SK-N-SH (cell line): ENCODE data around the gene CIAO2A. TPM values are rescaled to one million over a fixed set of nuclear protein-coding genes. Genes with fewer than 3 reads are reported as not detected.

Experiments
- CTCF ChIA-PET: fragments of 300-600, 350-600 bp; formaldehyde crosslinking; extraction: SDS; loops from one replicate; lab custom pipeline; 2021; lab: Yijun Ruan, JAX
- POLR2A ChIA-PET: fragments of 350-600 bp; sonication (Branson Sonifier 250); formaldehyde crosslinking; extraction: SDS; loops from one replicate; lab custom pipeline; 2020; ENCODE audit warnings: antibody characterized with exemption, inconsistent platforms; lab: Yijun Ruan, JAX
- DNase-seq: peaks from one replicate; pipeline ENCODE4 v3.0.0; 2012
- H2AFZ ChIP-seq: fragments of 200-600 bp; sonication (generic); 2 replicates; pipeline ENCODE4 v1.8.1; 2016; ENCODE audit warnings: antibody characterized with exemption, mild to moderate bottlenecking, low read depth
- H3F3A ChIP-seq: fragments of 200-600 bp; sonication (generic); replicated peaks from 2 replicates; pipeline ENCODE3; 2016; ENCODE audit warnings: antibody characterized with exemption, mild to moderate bottlenecking; ENCODE audit not compliant: insufficient read depth
- H3K27ac ChIP-seq, 2 experiments: fragments of 200-500 bp in 1 of 2; fragments of 200-600 bp in 1 of 2; sonication (Bioruptor generic) in 1 of 2; sonication (generic), shearing (Covaris generic) in 1 of 2; 2 replicates each; pipeline versions ENCODE4 v1.5.1 to v1.6.1; 2014 to 2016; ENCODE audit warnings: low read depth in 2 of 2, inconsistent platforms in 1 of 2, low read length in 1 of 2, mild to moderate bottlenecking in 1 of 2, mixed read lengths in 1 of 2
- H3K27me3 ChIP-seq: fragments of 200-600 bp; sonication (generic), shearing (Covaris generic); 2 replicates; pipeline ENCODE4 v1.6.1; 2016; ENCODE audit warnings: mixed run types; ENCODE audit not compliant: insufficient read depth
- H3K36me3 ChIP-seq, 2 experiments: fragments of 200-500 bp in 1 of 2; fragments of 200-600 bp in 1 of 2; sonication (Bioruptor generic) in 1 of 2; sonication (generic) in 1 of 2; replicated peaks in 1 of 2; 2 replicates each; pipeline versions ENCODE3 to v1.5.1; 2014 to 2016; ENCODE audit warnings: low read length in 1 of 2, mild to moderate bottlenecking in 1 of 2; ENCODE audit not compliant: insufficient read depth in 2 of 2, control insufficient read depth in 1 of 2
- H3K4me1 ChIP-seq, 2 experiments: fragments of 200-500 bp in 1 of 2; fragments of 200-600 bp in 1 of 2; sonication (Bioruptor generic) in 1 of 2; sonication (generic), shearing (Covaris generic) in 1 of 2; 2 replicates each; pipeline versions ENCODE4 v1.5.1 to v1.6.1; 2014 to 2016; ENCODE audit warnings: low read depth in 1 of 2, low read length in 1 of 2, mixed run types in 1 of 2; ENCODE audit not compliant: insufficient read depth in 2 of 2, control insufficient read depth in 1 of 2
- H3K4me2 ChIP-seq: fragments of 200-600 bp; sonication (generic), shearing (Covaris generic); 2 replicates; pipeline ENCODE4 v1.6.1; 2017; ENCODE audit warnings: mixed run types
- H3K4me3 ChIP-seq, 2 experiments: fragments of 200-500 bp in 1 of 2; fragments of 200-600 bp in 1 of 2; sonication (Bioruptor generic) in 1 of 2; sonication (generic), shearing (Covaris generic) in 1 of 2; 2 replicates each; pipeline versions ENCODE4 v1.5.1 to v1.8.1; 2014 to 2016; ENCODE audit warnings: low read depth in 2 of 2, inconsistent platforms in 1 of 2, low read length in 1 of 2, mild to moderate bottlenecking in 1 of 2, mixed read lengths in 1 of 2, moderate library complexity in 1 of 2
- H3K79me2 ChIP-seq: fragments of 200-600 bp; sonication (generic); 2 replicates; pipeline ENCODE4 v1.8.1; 2017; ENCODE audit warnings: mild to moderate bottlenecking; ENCODE audit not compliant: insufficient read depth
- H3K9ac ChIP-seq: fragments of 200-600 bp; sonication (generic); 2 replicates; pipeline ENCODE4 v1.6.1; 2017; ENCODE audit warnings: mixed run types
- H3K9me2 ChIP-seq: fragments of 200-600 bp; sonication (generic); 2 replicates; pipeline ENCODE4 v1.6.1; 2017; ENCODE audit warnings: mixed run types
- H3K9me3 ChIP-seq: fragments of 200-600 bp; sonication (generic); 2 replicates; pipeline ENCODE4 v1.6.1; 2017; ENCODE audit warnings: mixed run types, mild to moderate bottlenecking, moderate library complexity
- H4K20me1 ChIP-seq: fragments of 200-600 bp; sonication (generic); 2 replicates; pipeline ENCODE4 v1.6.1; 2017; ENCODE audit warnings: mild to moderate bottlenecking, mixed run types; ENCODE audit not compliant: insufficient read depth
- CTCF ChIP-seq: fragments of 200-600 bp; sonication (generic); IDR thresholded peaks from 2 replicates; pipeline ENCODE4 v1.6.1; 2017; ENCODE audit warnings: antibody characterized with exemption, mild to moderate bottlenecking, moderate library complexity
- ELF1 ChIP-seq: IDR thresholded peaks from 2 replicates; pipeline ENCODE4 v1.4.0; 2012
- EZH2phosphoT487 ChIP-seq: fragments of 200-600 bp; sonication (generic); IDR thresholded peaks from 2 replicates; pipeline ENCODE4 v1.6.1; 2017; ENCODE audit warnings: low read depth, mixed run types, mild to moderate bottlenecking, antibody characterized with exemption, moderate library complexity, borderline replicate concordance
- FOSL2 ChIP-seq: IDR thresholded peaks from 2 replicates; pipeline ENCODE4 v1.4.0; 2012; ENCODE audit warnings: low read depth, mild to moderate bottlenecking, moderate library complexity, borderline replicate concordance
- FOXM1 ChIP-seq: IDR thresholded peaks from 2 replicates; pipeline ENCODE4 v1.4.0; 2012; ENCODE audit warnings: low read depth, mild to moderate bottlenecking
- GABPA ChIP-seq: IDR thresholded peaks from 2 replicates; pipeline ENCODE4 v1.4.0; 2012; ENCODE audit warnings: low read depth, mild to moderate bottlenecking
- JUND ChIP-seq: IDR thresholded peaks from 2 replicates; pipeline ENCODE4 v1.4.0; 2012
- MEF2A ChIP-seq: IDR thresholded peaks from 2 replicates; pipeline ENCODE4 v1.4.0; 2012; ENCODE audit warnings: low read depth, borderline replicate concordance
- MXI1 ChIP-seq: IDR thresholded peaks from 2 replicates; pipeline ENCODE4 v1.6.1; 2012; ENCODE audit warnings: mild to moderate bottlenecking, low read depth, low read length, improper control_type of control experiment
- NFIC ChIP-seq: IDR thresholded peaks from 2 replicates; pipeline ENCODE4 v1.4.0; 2012; ENCODE audit warnings: borderline replicate concordance
- PBX3 ChIP-seq: IDR thresholded peaks from 2 replicates; pipeline ENCODE4; 2012
- RXRA ChIP-seq: IDR thresholded peaks from 2 replicates; pipeline ENCODE4 v1.4.0; 2012; ENCODE audit warnings: low read depth, mild to moderate bottlenecking, borderline replicate concordance
- SMC3 ChIP-seq: IDR thresholded peaks from 2 replicates; pipeline ENCODE4 v1.6.1; 2012; ENCODE audit warnings: low read depth, low read length, improper control_type of control experiment
- TAF1 ChIP-seq: IDR thresholded peaks from 2 replicates; pipeline ENCODE4 v1.6.1; 2012; ENCODE audit warnings: low read depth, mild to moderate bottlenecking, low read length, moderate library complexity, borderline replicate concordance
- TCF12 ChIP-seq: IDR thresholded peaks from 2 replicates; pipeline ENCODE4 v1.4.0; 2012
- whole genome bisulfite sequencing: methylation state at CpG from one replicate; pipeline ENCODE4 v1.1.6; 2017; ENCODE audit warnings: low lambda C conversion rate; 5-methylcytosine and 5-hydroxymethylcytosine counted together
- polyA plus RNA-seq, 3 experiments: library from polyadenylated mRNA; depleted of rRNA; stranded (reverse); fragments of >200 nt; gene quantifications; 2 replicates each; pipeline ENCODE4 v1.2.3, GENCODE V29; 2012
- TF ChIP-seq, protein P1 (sequence below): fragments of 150-350 bp; IDR thresholded peaks from 2 replicates; pipeline ENCODE4 v1.6.1; 2016; ENCODE audit warnings: mild to moderate bottlenecking, low read depth, low read length
- TF ChIP-seq, protein P2 (sequence below): IDR thresholded peaks from 2 replicates; pipeline ENCODE4 v1.4.0; 2012; ENCODE audit warnings: low read depth
- TF ChIP-seq, protein P3 (sequence below): IDR thresholded peaks from 2 replicates; pipeline ENCODE4 v1.4.0; 2012; ENCODE audit warnings: low read depth, borderline replicate concordance

The CIAO2A gene
- polyA plus RNA-seq, 1 of the 3 experiments (the other 2 are of a cell fraction): 65.3 TPM

GRCh38 chr15:64070965-64071851, 22.4 kb downstream of the CIAO2A start:
- Histone ChIP-seq H2AFZ (no peak overlapping the region; the same call in 1 of the 2 replicates), H3K36me3 (peaks cover 11 to 30% of the 10 kb centered on the region in 2 experiments), H3K4me2 (peak overlapping the region; percentile 32; the same call in 1 of the 2 replicates), H3K9ac (no peak overlapping the region), H3K4me3 (no peak overlapping the region), H3K9me2 (no peaks in the 10 kb centered on the region), H4K20me1 (no peaks in the 10 kb centered on the region), H3F3A (peaks cover 37% of the 10 kb centered on the region), H3K27me3 (no peaks in the 10 kb centered on the region), H3K9me3 (no peaks in the 10 kb centered on the region), H3K27ac (peak overlapping the region; percentile 7 to 53; a peak in 3 of 4 replicates), H3K4me1 (peaks cover 0 to 14% of the 10 kb centered on the region in 2 experiments; a peak in 2 of 4 replicates), H3K79me2 (no peaks in the 10 kb centered on the region)
- no peak for DNase-seq
- ChIA-PET CTCF (interaction anchor here (0.8 to 7.4 kb wide), 9 partner anchors 8 to 482 kb away, joined by 3 to 94 read pairs (median 4); partner anchors contain the start of gene CIAO2A), POLR2A (no interaction called here)
- TF ChIP-seq FOXM1 (no peak), FOSL2 (peak; percentile 78), MEF2A (no peak), CTCF (no peak), JUND (peak; percentile 35; the same call in 1 of the 2 replicates), GABPA (no peak), TCF12 (no peak), TAF1 (no peak), PBX3 (peak; percentile 36), MXI1 (no peak), RXRA (no peak), NFIC (peak; percentile 42; the same call in 1 of the 2 replicates), ELF1 (no peak), SMC3 (no peak), EZH2phosphoT487 (no peak)
- TF ChIP-seq, protein P1, sequence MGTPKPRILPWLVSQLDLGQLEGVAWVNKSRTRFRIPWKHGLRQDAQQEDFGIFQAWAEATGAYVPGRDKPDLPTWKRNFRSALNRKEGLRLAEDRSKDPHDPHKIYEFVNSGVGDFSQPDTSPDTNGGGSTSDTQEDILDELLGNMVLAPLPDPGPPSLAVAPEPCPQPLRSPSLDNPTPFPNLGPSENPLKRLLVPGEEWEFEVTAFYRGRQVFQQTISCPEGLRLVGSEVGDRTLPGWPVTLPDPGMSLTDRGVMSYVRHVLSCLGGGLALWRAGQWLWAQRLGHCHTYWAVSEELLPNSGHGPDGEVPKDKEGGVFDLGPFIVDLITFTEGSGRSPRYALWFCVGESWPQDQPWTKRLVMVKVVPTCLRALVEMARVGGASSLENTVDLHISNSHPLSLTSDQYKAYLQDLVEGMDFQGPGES: no peak
- TF ChIP-seq, protein P2, sequence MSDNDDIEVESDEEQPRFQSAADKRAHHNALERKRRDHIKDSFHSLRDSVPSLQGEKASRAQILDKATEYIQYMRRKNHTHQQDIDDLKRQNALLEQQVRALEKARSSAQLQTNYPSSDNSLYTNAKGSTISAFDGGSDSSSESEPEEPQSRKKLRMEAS: peak; percentile 40; the same call in 1 of the 2 replicates
- TF ChIP-seq, protein P3, sequence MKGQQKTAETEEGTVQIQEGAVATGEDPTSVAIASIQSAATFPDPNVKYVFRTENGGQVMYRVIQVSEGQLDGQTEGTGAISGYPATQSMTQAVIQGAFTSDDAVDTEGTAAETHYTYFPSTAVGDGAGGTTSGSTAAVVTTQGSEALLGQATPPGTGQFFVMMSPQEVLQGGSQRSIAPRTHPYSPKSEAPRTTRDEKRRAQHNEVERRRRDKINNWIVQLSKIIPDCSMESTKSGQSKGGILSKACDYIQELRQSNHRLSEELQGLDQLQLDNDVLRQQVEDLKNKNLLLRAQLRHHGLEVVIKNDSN: peak; percentile 88
- 57% methylated on average over 8 of the region's 8 CpGs for WGBS
